Measurements from ENCODE around the gene SPIN2A. TPM values are rescaled to one million over a fixed set of nuclear protein-coding genes. Genes with fewer than 3 reads are reported as not detected.
"Not testable (repeated sequence)": the region's sequence is repeated elsewhere in the genome, so short reads cannot be mapped to it uniquely, and the experiment has no call there.

Gene SPIN2A
- total RNA-seq, 1 experiment from 2014 or later, result 3.4 TPM

DNA sequence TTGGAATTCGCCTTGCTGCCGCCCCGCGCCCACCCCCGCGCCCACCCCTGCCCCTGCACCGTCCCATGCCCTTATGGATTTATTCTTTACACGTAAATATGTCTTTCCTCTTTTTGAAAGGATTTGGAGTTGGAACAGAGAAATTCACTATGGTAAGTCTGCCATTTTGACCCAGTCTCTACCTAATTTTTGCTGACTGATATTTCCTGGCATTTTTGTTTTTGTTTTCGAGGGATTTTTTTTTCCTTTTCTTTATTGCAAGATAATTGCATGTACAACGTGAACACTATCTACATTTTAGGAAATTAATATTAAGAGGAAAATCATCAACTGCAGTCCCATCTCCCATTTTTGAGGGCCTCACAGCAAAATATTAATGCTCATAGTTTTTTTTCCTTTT lies 15.4 kb downstream of the SPIN2A start:
- POLR2A ChIA-PET (ENCODE audit: low non-redundant PET), result no interaction called here

GRCh38 chrX:57121162-57121755 lies 15.9 kb downstream of the SPIN2A start, which contains the start of gene SPIN2B:
Gene SPIN2B (minus strand): TSS chrX:57121548.
- peak; percentile 93 for DNase-seq (ENCODE audit: low spot score)
- Histone ChIP-seq H3K36me3 (ENCODE audit: insufficient read depth, low read length, poor library complexity, severe bottlenecking) (no peaks in the 10 kb centered on the region), H3K27ac (ENCODE audit: low read depth, low read length, poor library complexity, severe bottlenecking) (peak within 1 kb of the TSS; percentile 71), H3K9me3 (ENCODE audit: low read depth, low read length, poor library complexity, severe bottlenecking) (no peaks in the 10 kb centered on the region), H3K27me3 (replicated peaks; ENCODE audit: insufficient read depth, low read depth, low read length, poor library complexity) (no peaks in the 10 kb centered on the region), H3K4me1 (ENCODE audit: insufficient read depth, low read length, poor library complexity, severe bottlenecking) (no peaks in the 10 kb centered on the region), H3K4me3 (ENCODE audit: low read depth, low read length, poor library complexity, severe bottlenecking) (peak within 1 kb of the TSS; percentile 57)
- CTCF ChIA-PET, result no interaction called here
- POLR2A ChIA-PET (ENCODE audit: low non-redundant PET), result interaction anchor here (0.6 kb wide), 1 partner anchor 1024 kb away, joined by 17 read pairs; no protein-coding TSS in a partner anchor
- TF ChIP-seq EZH2 (IDR thresholded peaks at IDR 0.05; ENCODE audit: borderline replicate concordance, low read depth, low read length, poor library complexity, severe bottlenecking), result no peak
- no peak for TF ChIP-seq CTCF (conservative IDR thresholded peaks at IDR 0.05; ENCODE audit: low read depth, low read length)
- intact Hi-C loops (cut with micrococcal nuclease; ENCODE audit: unreplicated experiment), result no loop called here
- no TSS peak for BruUV-seq (replicated peaks)

More for the DNA sequence above, 15.4 kb downstream of the SPIN2A start:
- no peaks in the 10 kb centered on the region for H3K4me1 ChIP-seq (ENCODE audit: insufficient read depth, low read length, poor library complexity, severe bottlenecking)
- H3K36me3 ChIP-seq (ENCODE audit: insufficient read depth, low read length, poor library complexity, severe bottlenecking), result no peaks in the 10 kb centered on the region
- H3K9me3 ChIP-seq (ENCODE audit: low read depth, low read length, poor library complexity, severe bottlenecking), result no peaks in the 10 kb centered on the region
- TF ChIP-seq EZH2 (IDR thresholded peaks at IDR 0.05; ENCODE audit: borderline replicate concordance, low read depth, low read length, poor library complexity, severe bottlenecking) (no peak), CTCF (conservative IDR thresholded peaks at IDR 0.05; ENCODE audit: low read depth, low read length) (no peak)
- no peaks in the 10 kb centered on the region for H3K27me3 ChIP-seq (replicated peaks; ENCODE audit: insufficient read depth, low read depth, low read length, poor library complexity)
- peak overlapping the region; percentile 57 for H3K4me3 ChIP-seq (ENCODE audit: low read depth, low read length, poor library complexity, severe bottlenecking)
- no TSS peak for BruUV-seq (replicated peaks)
- DNase-seq (ENCODE audit: low spot score), result no peak
- intact Hi-C loops (cut with micrococcal nuclease; ENCODE audit: unreplicated experiment), result no loop called here
- no peak overlapping the region for H3K27ac ChIP-seq (ENCODE audit: low read depth, low read length, poor library complexity, severe bottlenecking)
- CTCF ChIA-PET, result no interaction called here

GRCh38 chrX:57120619-57121161 lies 16.5 kb downstream of the SPIN2A start:
- BruUV-seq (replicated peaks); H3K27me3 ChIP-seq (replicated peaks; ENCODE audit: insufficient read depth, low read depth, low read length, poor library complexity); DNase-seq (ENCODE audit: low spot score); intact Hi-C loops (cut with micrococcal nuclease; ENCODE audit: unreplicated experiment); H3K9me3 ChIP-seq (ENCODE audit: low read depth, low read length, poor library complexity, severe bottlenecking); CTCF ChIA-PET; H3K36me3 ChIP-seq (ENCODE audit: insufficient read depth, low read length, poor library complexity, severe bottlenecking); H3K4me1 ChIP-seq (ENCODE audit: insufficient read depth, low read length, poor library complexity, severe bottlenecking): not testable (repeated sequence)
- H3K4me3 ChIP-seq (ENCODE audit: low read depth, low read length, poor library complexity, severe bottlenecking), result peak overlapping the region; percentile 57
- POLR2A ChIA-PET (ENCODE audit: low non-redundant PET), result interaction anchor here (0.6 kb wide), 1 partner anchor 1024 kb away, joined by 17 read pairs; no protein-coding TSS in a partner anchor
- H3K27ac ChIP-seq (ENCODE audit: low read depth, low read length, poor library complexity, severe bottlenecking), result peak overlapping the region; percentile 71

- TF ChIP-seq CTCF (conservative IDR thresholded peaks at IDR 0.05; ENCODE audit: low read depth, low read length), result no peak
- TF ChIP-seq EZH2 (IDR thresholded peaks at IDR 0.05; ENCODE audit: borderline replicate concordance, low read depth, low read length, poor library complexity, severe bottlenecking), result no peak
- Histone ChIP-seq H3K27ac (ENCODE audit: low read depth, low read length, poor library complexity, severe bottlenecking) (no peak overlapping the region), H3K4me3 (ENCODE audit: low read depth, low read length, poor library complexity, severe bottlenecking) (no peak overlapping the region), H3K36me3 (ENCODE audit: insufficient read depth, low read length, poor library complexity, severe bottlenecking) (no peaks in the 10 kb centered on the region), H3K4me1 (ENCODE audit: insufficient read depth, low read length, poor library complexity, severe bottlenecking) (no peaks in the 10 kb centered on the region), H3K27me3 (replicated peaks; ENCODE audit: insufficient read depth, low read depth, low read length, poor library complexity) (no peaks in the 10 kb centered on the region), H3K9me3 (ENCODE audit: low read depth, low read length, poor library complexity, severe bottlenecking) (no peaks in the 10 kb centered on the region)
- ChIA-PET POLR2A (ENCODE audit: low non-redundant PET) (no interaction called here), CTCF (no interaction called here)
- DNase-seq (ENCODE audit: low spot score), result no peak
- intact Hi-C loops (cut with micrococcal nuclease; ENCODE audit: unreplicated experiment), result no loop called here
- no TSS peak for BruUV-seq (replicated peaks)
Measured at GRCh38 chrX:57119416-57119815, 17.8 kb downstream of the SPIN2A start.

GRCh38 chrX:57117566-57117965 lies 19.6 kb downstream of the SPIN2A start:
- H3K27ac ChIP-seq (ENCODE audit: low read depth, low read length, poor library complexity, severe bottlenecking); CTCF ChIA-PET; DNase-seq (ENCODE audit: low spot score); intact Hi-C loops (cut with micrococcal nuclease; ENCODE audit: unreplicated experiment); BruUV-seq (replicated peaks); H3K36me3 ChIP-seq (ENCODE audit: insufficient read depth, low read length, poor library complexity, severe bottlenecking); H3K27me3 ChIP-seq (replicated peaks; ENCODE audit: insufficient read depth, low read depth, low read length, poor library complexity); H3K9me3 ChIP-seq (ENCODE audit: low read depth, low read length, poor library complexity, severe bottlenecking); POLR2A ChIA-PET (ENCODE audit: low non-redundant PET); H3K4me3 ChIP-seq (ENCODE audit: low read depth, low read length, poor library complexity, severe bottlenecking); H3K4me1 ChIP-seq (ENCODE audit: insufficient read depth, low read length, poor library complexity, severe bottlenecking): not testable (repeated sequence)

All from A673 (cell line).